IPS-18a (cell line): Measurements from ENCODE around the gene IRF9.

Source experiments
- H3K27ac ChIP-seq: one replicate; pipeline ENCODE4 v1.5.1; 2013; ENCODE audit warnings: low read length
- H3K27me3 ChIP-seq: one replicate; pipeline ENCODE4 v1.6.1; 2013; ENCODE audit warnings: mild to moderate bottlenecking, low read length; ENCODE audit not compliant: control insufficient read depth, insufficient read depth
- H3K36me3 ChIP-seq: one replicate; pipeline ENCODE4 v1.6.1; 2013; ENCODE audit warnings: low read depth, low read length; ENCODE audit not compliant: control insufficient read depth
- H3K4me1 ChIP-seq: one replicate; pipeline ENCODE4 v1.6.1; 2013; ENCODE audit warnings: low read depth, low read length; ENCODE audit not compliant: control insufficient read depth
- H3K4me3 ChIP-seq: one replicate; pipeline ENCODE4 v1.5.1; 2013; ENCODE audit warnings: low read length
- H3K9ac ChIP-seq: one replicate; pipeline ENCODE4 v1.6.1; 2013; ENCODE audit warnings: mild to moderate bottlenecking, low read length, moderate library complexity
- H3K9me3 ChIP-seq: one replicate; pipeline ENCODE4 v1.6.1; 2013; ENCODE audit warnings: low read depth, low read length; ENCODE audit not compliant: control insufficient read depth

IRF9 gene

DNA sequence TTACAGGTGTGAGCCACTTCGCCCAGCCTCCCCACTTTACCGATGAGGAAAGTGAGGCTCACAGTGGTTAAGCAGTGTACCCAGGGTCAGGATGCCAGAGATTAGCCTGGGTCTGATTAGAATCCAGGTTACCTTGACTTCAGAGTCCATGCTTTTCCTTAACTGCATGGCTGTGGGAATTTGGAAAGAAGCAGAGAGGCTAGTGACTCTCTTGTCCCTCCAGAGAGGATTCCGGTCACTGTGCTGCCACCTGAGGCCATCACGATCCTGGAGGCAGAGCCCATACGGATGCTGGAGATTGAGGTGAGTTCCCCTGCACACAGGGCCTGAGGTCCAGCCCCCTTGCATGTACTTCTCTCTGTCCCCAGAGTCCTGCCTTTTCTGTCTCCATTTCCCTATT, 15.5 kb downstream of the IRF9 start:
- Histone ChIP-seq H3K4me1 (peaks cover 5% of the 10 kb centered on the region), H3K9me3 (no peaks in the 10 kb centered on the region), H3K27ac (no peak overlapping the region), H3K36me3 (peaks cover 43% of the 10 kb centered on the region), H3K9ac (no peak overlapping the region), H3K27me3 (no peaks in the 10 kb centered on the region), H3K4me3 (no peak overlapping the region)

DNA sequence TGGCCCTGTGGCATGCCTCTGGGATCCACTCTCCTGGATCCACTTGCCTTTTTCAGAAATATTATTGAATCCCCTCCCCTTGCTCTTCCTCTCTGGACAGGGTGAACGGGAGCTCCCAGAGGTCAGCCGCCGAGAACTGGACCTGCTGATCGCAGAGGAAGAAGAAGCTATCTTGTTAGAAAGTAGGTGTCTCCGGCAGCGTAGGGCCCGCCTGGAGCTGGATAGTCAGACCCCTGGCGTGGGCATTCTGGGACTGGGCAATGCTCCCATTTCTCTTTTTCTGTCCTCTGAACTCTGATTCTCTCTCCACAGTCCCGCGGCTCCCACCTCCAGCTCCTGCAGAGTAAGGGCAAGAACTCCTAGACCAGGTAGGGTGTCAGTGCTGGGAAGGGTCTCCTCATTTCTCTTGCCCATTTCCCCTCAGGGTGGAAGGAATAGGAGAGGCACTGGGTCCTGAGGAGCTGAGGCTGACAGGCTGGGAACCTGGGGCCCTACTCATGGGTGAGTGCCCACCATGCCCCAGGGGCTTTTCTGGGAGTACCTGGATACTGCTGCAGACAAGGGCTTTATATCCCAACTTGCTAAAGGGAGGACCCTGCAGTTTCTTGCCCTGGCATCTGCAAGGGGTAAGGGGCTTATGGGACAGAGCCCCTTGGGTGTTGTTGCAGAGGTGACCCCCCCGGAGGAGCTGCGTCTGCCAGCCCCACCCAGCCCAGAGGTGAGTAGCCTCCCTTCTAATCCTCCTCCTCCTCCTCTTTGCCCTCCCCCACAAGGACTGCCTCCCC, 16.2 kb downstream of the IRF9 start:
- Histone ChIP-seq H3K4me3 (no peak overlapping the region), H3K36me3 (peaks cover 48% of the 10 kb centered on the region), H3K27ac (no peak overlapping the region), H3K4me1 (peaks cover 3% of the 10 kb centered on the region), H3K9ac (no peak overlapping the region), H3K27me3 (no peaks in the 10 kb centered on the region), H3K9me3 (no peaks in the 10 kb centered on the region)

GRCh38 chr14:24177891-24178290, 16.8 kb downstream of the IRF9 start:
- Histone ChIP-seq H3K36me3 (peaks cover 55% of the 10 kb centered on the region), H3K9me3 (no peaks in the 10 kb centered on the region), H3K4me3 (no peak overlapping the region), H3K27me3 (no peaks in the 10 kb centered on the region), H3K27ac (no peak overlapping the region), H3K9ac (no peak overlapping the region), H3K4me1 (no peaks in the 10 kb centered on the region)

- Histone ChIP-seq H3K27ac (no peak overlapping the region), H3K36me3 (peaks cover 62% of the 10 kb centered on the region), H3K4me1 (no peaks in the 10 kb centered on the region), H3K4me3 (no peak overlapping the region), H3K9ac (no peak overlapping the region), H3K27me3 (no peaks in the 10 kb centered on the region), H3K9me3 (no peaks in the 10 kb centered on the region)
Observed at GRCh38 chr14:24178399-24179178, 17.5 kb downstream of the IRF9 start.

DNA sequence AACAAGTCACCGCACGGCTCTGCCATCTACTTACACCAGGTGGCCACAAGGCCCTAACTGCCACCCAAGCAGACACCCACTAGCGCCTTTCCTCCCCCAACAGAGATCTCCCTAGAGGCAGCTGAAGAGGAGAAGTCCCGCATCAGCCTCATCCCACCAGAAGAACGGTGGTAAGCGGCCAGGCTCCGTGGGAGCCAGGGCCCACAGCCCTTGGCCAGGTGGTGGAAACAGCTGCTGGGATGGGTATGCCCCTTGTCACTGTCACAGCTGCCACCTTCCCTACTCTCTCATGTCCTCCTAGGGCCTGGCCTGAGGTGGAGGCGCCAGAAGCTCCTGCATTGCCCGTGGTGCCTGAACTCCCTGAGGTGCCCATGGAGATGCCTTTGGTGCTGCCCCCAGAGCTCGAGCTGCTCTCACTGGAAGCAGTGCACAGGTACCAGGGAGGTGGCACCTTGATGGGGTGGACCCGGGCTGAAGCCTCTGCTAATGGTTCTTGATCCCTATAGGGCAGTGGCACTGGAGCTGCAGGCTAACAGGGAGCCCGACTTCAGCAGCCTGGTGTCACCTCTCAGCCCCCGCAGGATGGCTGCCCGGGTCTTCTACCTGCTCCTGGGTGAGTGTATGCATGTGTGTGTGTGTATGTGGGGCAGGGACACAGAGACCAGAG, 18.4 kb downstream of the IRF9 start:
- H3K27ac ChIP-seq, result no peak overlapping the region
- H3K9ac ChIP-seq, result no peak overlapping the region
- H3K36me3 ChIP-seq, result peaks cover 68% of the 10 kb centered on the region
- H3K4me1 ChIP-seq, result no peaks in the 10 kb centered on the region
- no peak overlapping the region for H3K4me3 ChIP-seq
- no peaks in the 10 kb centered on the region for H3K9me3 ChIP-seq
- H3K27me3 ChIP-seq, result no peaks in the 10 kb centered on the region

DNA sequence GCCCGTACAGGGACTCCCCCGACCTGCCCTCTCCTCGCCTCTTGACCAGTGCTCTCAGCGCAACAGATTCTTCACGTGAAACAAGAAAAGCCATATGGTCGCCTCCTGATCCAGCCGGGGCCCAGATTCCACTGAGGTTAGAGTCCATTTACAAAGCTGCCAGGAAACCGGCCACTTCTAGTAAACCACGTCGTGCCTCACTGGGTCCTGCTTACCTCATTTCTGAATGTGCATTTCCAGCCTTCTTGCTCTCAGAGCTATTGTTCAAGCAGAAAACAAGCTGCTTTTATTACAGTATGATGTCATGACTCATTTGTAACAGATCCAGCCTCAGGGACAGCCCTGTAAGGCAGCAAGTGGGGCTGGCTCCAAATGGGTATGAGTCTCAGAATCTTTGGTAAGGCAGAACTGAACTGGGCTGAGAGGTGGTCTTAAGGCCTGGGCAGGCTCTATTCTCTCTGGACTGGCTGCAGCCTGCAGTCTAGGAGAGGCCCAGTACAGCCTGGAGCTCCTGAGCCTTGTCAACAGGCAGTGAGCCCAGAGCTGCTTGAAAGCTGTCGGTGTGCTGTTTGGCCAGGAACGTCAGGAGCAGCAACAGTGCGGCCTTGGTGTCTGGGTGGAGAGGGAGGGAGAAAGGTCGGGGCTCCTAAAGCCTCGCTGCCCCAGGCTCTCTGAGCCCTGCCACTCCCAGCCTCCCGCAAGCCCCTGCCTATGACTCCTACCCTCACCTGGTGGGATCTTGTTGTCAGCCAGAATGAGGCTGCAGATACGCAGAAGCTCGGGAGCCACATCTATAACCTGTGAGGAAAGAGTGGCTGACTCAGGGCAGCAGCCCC, 19.1 kb downstream of the IRF9 start:
- Histone ChIP-seq H3K4me3 (no peak overlapping the region), H3K4me1 (no peaks in the 10 kb centered on the region), H3K27ac (no peak overlapping the region), H3K9me3 (no peaks in the 10 kb centered on the region), H3K9ac (no peak overlapping the region), H3K27me3 (no peaks in the 10 kb centered on the region), H3K36me3 (peaks cover 76% of the 10 kb centered on the region)

DNA sequence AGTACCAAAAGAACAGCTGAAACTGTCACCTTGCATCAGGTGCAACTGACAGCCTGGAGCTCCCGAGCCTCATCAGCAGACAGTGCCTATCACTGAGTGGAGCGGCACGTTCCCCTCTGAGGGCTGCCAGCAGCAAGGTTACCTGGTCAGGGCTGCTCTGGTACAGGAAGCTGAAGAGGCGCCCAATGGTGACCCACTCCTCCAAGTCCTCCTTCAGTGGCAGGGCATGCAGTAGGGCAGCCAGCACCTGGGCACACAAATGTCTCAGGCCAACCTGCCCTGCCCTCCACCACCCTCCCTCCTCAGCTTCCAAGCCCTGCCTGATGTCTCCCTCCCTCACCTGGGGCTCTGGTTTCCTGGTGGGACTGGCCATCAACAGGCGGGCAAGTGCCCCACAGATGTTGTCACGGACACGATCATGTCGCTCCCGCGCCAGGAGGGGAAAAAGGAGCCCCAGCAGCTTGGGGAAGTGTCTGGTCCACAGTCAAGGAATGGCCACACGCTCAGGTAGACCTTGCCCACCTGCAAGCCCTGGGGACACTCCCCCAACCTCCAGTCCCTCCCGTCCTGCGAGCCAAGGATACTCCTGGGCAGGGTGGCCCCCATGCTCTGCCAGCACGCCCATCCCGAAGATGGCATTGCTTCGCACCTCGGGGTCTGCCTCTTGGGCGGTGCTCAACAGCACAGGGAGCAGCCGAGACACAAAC, 20.5 kb downstream of the IRF9 start:
- no peaks in the 10 kb centered on the region for H3K27me3 ChIP-seq
- H3K4me3 ChIP-seq, result no peak overlapping the region
- no peak overlapping the region for H3K9ac ChIP-seq
- peaks cover 88% of the 10 kb centered on the region for H3K36me3 ChIP-seq
- no peak overlapping the region for H3K27ac ChIP-seq
- no peaks in the 10 kb centered on the region for H3K4me1 ChIP-seq
- no peaks in the 10 kb centered on the region for H3K9me3 ChIP-seq

DNA sequence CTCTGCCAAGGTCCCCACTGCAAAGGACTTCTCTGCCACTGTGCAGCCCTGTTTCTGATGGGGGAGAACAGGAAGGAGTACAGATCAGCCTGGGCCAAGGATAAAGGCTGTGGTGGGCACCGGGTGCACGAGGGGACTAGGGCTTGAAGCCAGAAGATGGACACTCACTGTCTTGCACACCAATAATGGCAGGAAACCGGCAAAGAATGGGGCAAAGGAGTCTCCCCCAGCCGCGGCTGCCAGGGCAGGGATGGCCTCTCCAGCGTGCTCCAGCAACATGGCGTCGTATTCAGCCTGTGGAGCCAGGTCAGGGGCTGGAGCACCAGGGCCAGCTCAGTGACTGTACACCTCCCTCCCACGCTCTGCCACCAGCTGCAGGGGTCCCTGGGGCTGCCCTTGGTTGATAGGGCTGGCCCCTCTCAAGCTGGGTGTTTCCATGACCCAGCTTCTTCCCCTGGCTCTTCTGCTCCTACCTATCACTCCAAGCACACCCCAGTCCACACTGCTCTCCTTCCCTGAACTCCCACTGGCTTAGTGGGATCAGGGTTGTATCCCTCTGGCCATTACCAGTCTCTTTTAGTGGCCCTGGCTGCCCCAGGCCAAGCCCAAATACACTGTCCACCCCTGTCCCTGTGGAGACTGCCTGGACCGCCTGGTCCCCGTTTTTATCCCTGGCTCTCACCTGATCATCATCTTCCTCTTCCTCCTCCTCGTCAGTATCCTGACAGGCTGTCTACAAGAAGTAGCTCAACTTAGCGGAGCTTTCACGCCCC, 21.2 kb downstream of the IRF9 start:
- no peaks in the 10 kb centered on the region for H3K9me3 ChIP-seq
- H3K27ac ChIP-seq, result no peak overlapping the region
- no peaks in the 10 kb centered on the region for H3K27me3 ChIP-seq
- H3K4me1 ChIP-seq, result no peaks in the 10 kb centered on the region
- no peak overlapping the region for H3K9ac ChIP-seq
- no peak overlapping the region for H3K4me3 ChIP-seq
- peaks cover 93% of the 10 kb centered on the region for H3K36me3 ChIP-seq

DNA sequence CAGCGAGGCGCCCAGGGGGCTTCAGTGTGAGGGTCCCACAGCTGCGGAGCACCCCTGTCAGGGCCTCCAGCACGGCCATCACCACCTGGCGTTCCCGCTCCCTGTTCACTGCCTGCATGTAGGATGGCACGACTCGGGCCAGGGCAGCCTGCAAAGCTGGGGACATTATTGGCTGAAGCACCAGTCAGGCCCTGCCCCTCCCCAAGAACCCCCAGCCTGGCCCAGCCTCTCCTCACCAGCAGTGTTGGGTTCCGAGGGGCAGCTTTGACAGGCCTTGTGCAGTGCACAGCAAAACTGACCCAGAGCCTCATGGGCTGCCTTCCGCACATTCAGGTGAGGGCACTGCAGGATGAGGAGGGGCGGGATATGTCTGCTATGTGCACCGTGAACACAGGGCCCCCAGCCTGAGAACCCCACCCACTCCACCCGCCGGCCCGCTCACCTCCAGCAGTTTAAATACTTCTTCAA, 22.0 kb downstream of the IRF9 start:
- H3K27me3 ChIP-seq, result no peaks in the 10 kb centered on the region
- peaks cover 89% of the 10 kb centered on the region for H3K36me3 ChIP-seq
- H3K4me3 ChIP-seq, result no peak overlapping the region
- peaks cover 6% of the 10 kb centered on the region for H3K4me1 ChIP-seq
- H3K9me3 ChIP-seq, result no peaks in the 10 kb centered on the region
- H3K27ac ChIP-seq, result no peak overlapping the region
- H3K9ac ChIP-seq, result no peak overlapping the region
